H9 (cell line): Measurements from ENCODE around the gene FEM1C. TPM values are rescaled to one million over a fixed set of nuclear protein-coding genes. Genes with fewer than 3 reads are reported as not detected.

Source experiments
- DNase-seq: peaks from one replicate; pipeline ENCODE4 v3.0.0-alpha.2; 2017
- H2AFZ ChIP-seq: one replicate; pipeline ENCODE4 v1.6.1; 2013; ENCODE audit warnings: mild to moderate bottlenecking, low read length, control low read depth, moderate library complexity
- H2AK5ac ChIP-seq: 2 replicates; pipeline ENCODE4 v1.6.1; 2013; ENCODE audit warnings: low read length, control low read depth, mixed read lengths; ENCODE audit not compliant: insufficient read length
- H2BK120ac ChIP-seq: one replicate; pipeline ENCODE4 v1.6.1; 2013; ENCODE audit warnings: low read depth, mild to moderate bottlenecking, low read length, control low read depth, inconsistent platforms; ENCODE audit not compliant: poor library complexity, severe bottlenecking
- H2BK12ac ChIP-seq: 2 replicates; pipeline ENCODE4 v1.6.1; 2013; ENCODE audit warnings: low read length, control low read depth, mixed read lengths, low read depth; ENCODE audit not compliant: insufficient read length
- H2BK15ac ChIP-seq: 2 replicates; pipeline ENCODE4 v1.6.1; 2013; ENCODE audit warnings: low read depth, low read length, control low read depth
- H2BK20ac ChIP-seq: one replicate; pipeline ENCODE4 v1.6.1; 2013; ENCODE audit warnings: low read depth, mild to moderate bottlenecking, low read length, control low read depth, inconsistent platforms; ENCODE audit not compliant: poor library complexity, severe bottlenecking
- H2BK5ac ChIP-seq: 2 replicates; pipeline ENCODE4 v1.6.1; 2013; ENCODE audit warnings: low read length, control low read depth, mixed read lengths; ENCODE audit not compliant: insufficient read length
- H3K14ac ChIP-seq: 2 replicates; pipeline ENCODE4 v1.6.1; 2013; ENCODE audit warnings: low read length, control low read depth; ENCODE audit not compliant: insufficient read depth
- H3K18ac ChIP-seq: 2 replicates; pipeline ENCODE4 v1.6.1; 2013; ENCODE audit warnings: low read depth, mild to moderate bottlenecking, mixed read lengths, low read length, control low read depth; ENCODE audit not compliant: insufficient read length
- H3K23ac ChIP-seq: 2 replicates; pipeline ENCODE4 v1.6.1; 2013; ENCODE audit warnings: low read length, control low read depth, mixed read lengths, low read depth; ENCODE audit not compliant: insufficient read length
- H3K23me2 ChIP-seq: 2 replicates; pipeline ENCODE4 v1.6.1; 2013; ENCODE audit warnings: low read depth, mild to moderate bottlenecking, mixed read lengths, low read length, control low read depth; ENCODE audit not compliant: insufficient read length, poor library complexity, severe bottlenecking
- H3K27ac ChIP-seq: 2 replicates; pipeline ENCODE4 v1.5.1; 2013; ENCODE audit warnings: low read length, control low read depth, mixed read lengths, low read depth; ENCODE audit not compliant: insufficient read length
- H3K27me3 ChIP-seq: 2 replicates; pipeline ENCODE4 v1.6.1; 2013; ENCODE audit warnings: low read length, control low read depth, inconsistent platforms; ENCODE audit not compliant: insufficient read depth
- H3K4ac ChIP-seq: 2 replicates; pipeline ENCODE4 v1.6.1; 2013; ENCODE audit warnings: low read depth, mild to moderate bottlenecking, control low read depth, inconsistent platforms, low read length, moderate library complexity
- H3K4me1 ChIP-seq: 2 replicates; pipeline ENCODE4 v1.6.1; 2013; ENCODE audit warnings: low read length, control low read depth, inconsistent platforms; ENCODE audit not compliant: insufficient read depth
- H3K4me2 ChIP-seq: 2 replicates; pipeline ENCODE4 v1.6.1; 2013; ENCODE audit warnings: low read length, control low read depth, mixed read lengths; ENCODE audit not compliant: insufficient read length, insufficient read depth
- H3K56ac ChIP-seq: 2 replicates; pipeline ENCODE4 v1.6.1; 2013; ENCODE audit warnings: low read depth, mild to moderate bottlenecking, mixed read lengths, low read length, control low read depth; ENCODE audit not compliant: insufficient read length
- H3K79me1 ChIP-seq: 2 replicates; pipeline ENCODE4 v1.6.1; 2013; ENCODE audit warnings: low read depth, mild to moderate bottlenecking, moderate library complexity, low read length, control low read depth, inconsistent platforms; ENCODE audit not compliant: insufficient read depth, poor library complexity, severe bottlenecking
- H3K79me2 ChIP-seq: 2 replicates; pipeline ENCODE4 v1.6.1; 2013; ENCODE audit warnings: low read length, control low read depth, inconsistent platforms; ENCODE audit not compliant: insufficient read depth
- H3K9ac ChIP-seq: 2 replicates; pipeline ENCODE4 v1.6.1; 2013; ENCODE audit warnings: low read length, control low read depth, mixed read lengths; ENCODE audit not compliant: insufficient read length; ENCODE audit errors: extremely low read depth
- H3K9me3 ChIP-seq: one replicate; pipeline ENCODE4 v1.6.1; 2013; ENCODE audit warnings: low read depth, low read length, inconsistent platforms; ENCODE audit not compliant: control insufficient read depth
- H3T11ph ChIP-seq: one replicate; pipeline ENCODE4 v1.6.1; 2013; ENCODE audit warnings: mild to moderate bottlenecking, low read length, control low read depth, inconsistent platforms
- H4K20me1 ChIP-seq: one replicate; pipeline ENCODE4 v1.6.1; 2013; ENCODE audit not compliant: control insufficient read depth, insufficient read length, insufficient read depth
- H4K5ac ChIP-seq: 2 replicates; pipeline ENCODE4 v1.6.1; 2013; ENCODE audit warnings: low read depth, mild to moderate bottlenecking, mixed read lengths, low read length, control low read depth; ENCODE audit not compliant: insufficient read length
- H4K8ac ChIP-seq: replicated peaks from 2 replicates; pipeline ENCODE4 v1.6.1; 2013; ENCODE audit warnings: low read length, control low read depth, mixed read lengths, low read depth; ENCODE audit not compliant: insufficient read length
- H4K91ac ChIP-seq: 2 replicates; pipeline ENCODE4 v1.6.1; 2013; ENCODE audit warnings: low read depth, mild to moderate bottlenecking, moderate library complexity, mixed read lengths, low read length, control low read depth; ENCODE audit not compliant: insufficient read length
- H3K27ac Mint-ChIP-seq, 3 experiments: 2 replicates in 2 of 3; 3 replicates in 1 of 3; pipeline ENCODE4 v1.8.0; 2020 to 2021; ENCODE audit warnings: mixed read lengths in 3 of 3, mild to moderate bottlenecking in 1 of 3, moderate library complexity in 1 of 3
- H3K27me3 Mint-ChIP-seq: 2 replicates; pipeline ENCODE4 v1.8.0; 2021; ENCODE audit warnings: low read depth, mild to moderate bottlenecking, moderate library complexity, mixed read lengths
- H3K36me3 Mint-ChIP-seq, 3 experiments: 2 replicates in 2 of 3; 3 replicates in 1 of 3; pipeline ENCODE4 v1.8.0; 2020 to 2021; ENCODE audit warnings: low read depth in 3 of 3, mixed read lengths in 3 of 3; ENCODE audit not compliant: insufficient read depth in 1 of 3
- H3K4me1 Mint-ChIP-seq, 2 experiments: 2 replicates each; pipeline ENCODE4 v1.8.0; 2020; ENCODE audit warnings: mixed read lengths in 2 of 2
- H3K4me3 Mint-ChIP-seq, 2 experiments: 2 replicates in 1 of 2; 3 replicates in 1 of 2; pipeline ENCODE4 v1.8.0; 2020 to 2021; ENCODE audit warnings: mild to moderate bottlenecking in 2 of 2, mixed read lengths in 2 of 2, moderate library complexity in 1 of 2
- H3K9me3 Mint-ChIP-seq, 2 experiments: 2 replicates in 1 of 2; 3 replicates in 1 of 2; pipeline ENCODE4 v1.8.0; 2020; ENCODE audit warnings: mild to moderate bottlenecking in 2 of 2, mixed read lengths in 2 of 2, moderate library complexity in 1 of 2
- WGBS: extraction: QIAGEN DNeasy Blood & Tissue Kit; methylation state at CpG from one replicate; pipeline ENCODE4 v1.1.7; 2013; ENCODE audit warnings: missing lambda C conversion rate, low lambda C conversion rate, mixed read lengths; ENCODE audit not compliant: insufficient read length; ENCODE audit errors: extremely low coverage; 5-methylcytosine and 5-hydroxymethylcytosine counted together
- total RNA-seq: library from RNA; stranded (reverse); gene quantifications from 2 replicates; pipeline ENCODE4 v1.2.1, GENCODE V29; 2021
- TF ChIP-seq, protein P1 (sequence below): fragments of 200-600 bp; sonication (generic); conservative IDR thresholded peaks from 3 replicates; pipeline ENCODE4 v1.8.0; 2021; ENCODE audit warnings: antibody characterized with exemption, mild to moderate bottlenecking

FEM1C gene
- total RNA-seq, 1 experiment from 2014 or later, result 15.2 TPM

GRCh38 chr5:115516372-115516771 lies 28.2 kb downstream of the FEM1C start:
- no peaks in the 10 kb centered on the region for H3K9me3 Mint-ChIP-seq
- Histone ChIP-seq H3K27me3 (no peaks in the 10 kb centered on the region), H3K4ac (no peak overlapping the region), H3K4me2 (no peak overlapping the region), H3K14ac (no peak overlapping the region), H2BK120ac (no peak overlapping the region), H3K79me2 (no peaks in the 10 kb centered on the region), H4K91ac (no peak overlapping the region), H4K20me1 (no peaks in the 10 kb centered on the region), H3K79me1 (no peaks in the 10 kb centered on the region), H3K56ac (no peak overlapping the region), H3K23me2 (no peaks in the 10 kb centered on the region), H3K23ac (no peak overlapping the region), H3K18ac (no peak overlapping the region), H3T11ph (no peak overlapping the region), H3K9me3 (no peaks in the 10 kb centered on the region), H2AFZ (no peak overlapping the region), H3K4me1 (no peaks in the 10 kb centered on the region), H2BK20ac (no peak overlapping the region), H3K9ac (no peak overlapping the region), H2BK15ac (no peak overlapping the region), H2BK12ac (no peak overlapping the region), H2AK5ac (no peak overlapping the region), H4K5ac (no peak overlapping the region), H4K8ac (no peak overlapping the region), H3K27ac (no peak overlapping the region), H2BK5ac (no peak overlapping the region)
- no peak for DNase-seq
- WGBS, result no CpG with 5 or more reads among the region's 1 CpG
- TF ChIP-seq, protein P1, sequence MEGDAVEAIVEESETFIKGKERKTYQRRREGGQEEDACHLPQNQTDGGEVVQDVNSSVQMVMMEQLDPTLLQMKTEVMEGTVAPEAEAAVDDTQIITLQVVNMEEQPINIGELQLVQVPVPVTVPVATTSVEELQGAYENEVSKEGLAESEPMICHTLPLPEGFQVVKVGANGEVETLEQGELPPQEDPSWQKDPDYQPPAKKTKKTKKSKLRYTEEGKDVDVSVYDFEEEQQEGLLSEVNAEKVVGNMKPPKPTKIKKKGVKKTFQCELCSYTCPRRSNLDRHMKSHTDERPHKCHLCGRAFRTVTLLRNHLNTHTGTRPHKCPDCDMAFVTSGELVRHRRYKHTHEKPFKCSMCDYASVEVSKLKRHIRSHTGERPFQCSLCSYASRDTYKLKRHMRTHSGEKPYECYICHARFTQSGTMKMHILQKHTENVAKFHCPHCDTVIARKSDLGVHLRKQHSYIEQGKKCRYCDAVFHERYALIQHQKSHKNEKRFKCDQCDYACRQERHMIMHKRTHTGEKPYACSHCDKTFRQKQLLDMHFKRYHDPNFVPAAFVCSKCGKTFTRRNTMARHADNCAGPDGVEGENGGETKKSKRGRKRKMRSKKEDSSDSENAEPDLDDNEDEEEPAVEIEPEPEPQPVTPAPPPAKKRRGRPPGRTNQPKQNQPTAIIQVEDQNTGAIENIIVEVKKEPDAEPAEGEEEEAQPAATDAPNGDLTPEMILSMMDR, result no peak
- no peaks in the 10 kb centered on the region for H3K27me3 Mint-ChIP-seq
- H3K4me1 Mint-ChIP-seq, result peaks cover 10 to 11% of the 10 kb centered on the region in 2 experiments
- H3K4me3 Mint-ChIP-seq, result no peak overlapping the region
- no peaks in the 10 kb centered on the region; a peak in 1 of 7 replicates for H3K36me3 Mint-ChIP-seq
- H3K27ac Mint-ChIP-seq, result no peak overlapping the region
